SH-SY5Y (cell line): ENCODE data around the gene TWIST2.

ENCODE experiments used
- GATA2 ChIP-seq: IDR thresholded peaks from 2 replicates; pipeline ENCODE4 v1.6.1; 2011; ENCODE audit warnings: mild to moderate bottlenecking, low read depth, low read length
- GATA3 ChIP-seq: IDR thresholded peaks from 2 replicates; pipeline ENCODE4 v1.6.1; 2011; ENCODE audit warnings: low read depth, mild to moderate bottlenecking, low read length, moderate library complexity

- TF ChIP-seq GATA2 (no peak), GATA3 (no peak)
These were observed 74.5 kb downstream of the TWIST2 start for GRCh38 chr2:238922435-238922834.
